GM19193 (cell line): ENCODE measurements around the gene PDCD10.

Experiments
- POLR2A ChIP-seq: IDR thresholded peaks from 4 replicates; pipeline ENCODE4 v1.6.1; 2011; ENCODE audit not compliant: insufficient read depth, insufficient read length; ENCODE audit errors: extremely low read depth

Gene PDCD10

GRCh38 chr3:167723025-167723512 lies 11.6 kb downstream of the PDCD10 start:
- no peak for TF ChIP-seq POLR2A

GRCh38 chr3:167718582-167718981 lies 16.1 kb downstream of the PDCD10 start:
- no peak for TF ChIP-seq POLR2A

- no peak for TF ChIP-seq POLR2A
These were observed 17.8 kb downstream of the PDCD10 start for GRCh38 chr3:167716920-167717319.

GRCh38 chr3:167714871-167715270 lies 19.8 kb downstream of the PDCD10 start:
- TF ChIP-seq POLR2A, result no peak

- TF ChIP-seq POLR2A, result no peak
These were observed 22.2 kb downstream of the PDCD10 start for GRCh38 chr3:167712445-167712844.

- TF ChIP-seq POLR2A, result no peak
These were observed 23.3 kb downstream of the PDCD10 start for GRCh38 chr3:167711439-167711838.

- no peak for TF ChIP-seq POLR2A
These were observed 24.1 kb downstream of the PDCD10 start for GRCh38 chr3:167710552-167710951.

GRCh38 chr3:167709690-167710089 lies 25.0 kb downstream of the PDCD10 start:
- no peak for TF ChIP-seq POLR2A

- TF ChIP-seq POLR2A, result no peak
These were observed 28.9 kb downstream of the PDCD10 start for GRCh38 chr3:167705840-167706239.

GRCh38 chr3:167700926-167701325 lies 33.8 kb downstream of the PDCD10 start:
- no peak for TF ChIP-seq POLR2A

- TF ChIP-seq POLR2A, result no peak
These were observed 34.6 kb downstream of the PDCD10 start for GRCh38 chr3:167700046-167700445.

- no peak for TF ChIP-seq POLR2A
These were observed 40.6 kb downstream of the PDCD10 start for GRCh38 chr3:167694121-167694520.

GRCh38 chr3:167691366-167691765 lies 43.3 kb downstream of the PDCD10 start:
- no peak for TF ChIP-seq POLR2A

- TF ChIP-seq POLR2A, result no peak
These were observed 50.2 kb downstream of the PDCD10 start for GRCh38 chr3:167684388-167684993.

- TF ChIP-seq POLR2A, result no peak
These were observed 55.2 kb downstream of the PDCD10 start for GRCh38 chr3:167679526-167679925.

GRCh38 chr3:167675848-167676247 lies 58.8 kb downstream of the PDCD10 start:
- TF ChIP-seq POLR2A, result no peak

GRCh38 chr3:167673221-167673620 lies 61.5 kb downstream of the PDCD10 start:
- no peak for TF ChIP-seq POLR2A
